H1 (cell line): ENCODE results near the gene UTP20. TPM values are rescaled to one million over a fixed set of nuclear protein-coding genes. Genes with fewer than 3 reads are reported as not detected.

Source experiments
- SIRT6 ChIP-seq: IDR thresholded peaks from one replicate; pipeline ENCODE4 v1.7.1; 2012; ENCODE audit warnings: low read length, inconsistent platforms
- SUZ12 ChIP-seq: fragments of 200-600 bp; sonication (generic); IDR thresholded peaks from 2 replicates; pipeline ENCODE4 v1.6.1; 2012; ENCODE audit warnings: mild to moderate bottlenecking, inconsistent platforms, low read length, moderate library complexity, mixed read lengths
- polyA plus RNA-seq, 7 experiments: library from polyadenylated mRNA; depleted of rRNA in 3 of 7; stranded (reverse) in 5 of 7; unstranded in 2 of 7; fragments of >200 nt in 5 of 7; fragments of 200-250 nt in 2 of 7; gene quantifications; 1 replicate in 5 of 7; 2 replicates in 1 of 7; 4 replicates in 1 of 7; pipeline versions ENCODE4 v1.2.1 to v1.2.3, GENCODE V29; 2011 to 2013; ENCODE audit warnings: missing spikeins in 2 of 7, mixed read lengths in 2 of 7
- total RNA-seq: library from RNA; stranded (reverse); fragmentation: NEBNext Ultra II Directional; extraction: Animal tissue kit (Norgen Biotek cat#: 25700); gene quantifications from 2 replicates; pipeline ENCODE4 v1.2.1, GENCODE V29; 2021

Gene UTP20
- total and polyA plus RNA-seq, 2 of the 8 experiments (the other 6 are each of a cell fraction or from before 2014, with no cell fraction given) = 8.5 to 48.4 TPM

DNA sequence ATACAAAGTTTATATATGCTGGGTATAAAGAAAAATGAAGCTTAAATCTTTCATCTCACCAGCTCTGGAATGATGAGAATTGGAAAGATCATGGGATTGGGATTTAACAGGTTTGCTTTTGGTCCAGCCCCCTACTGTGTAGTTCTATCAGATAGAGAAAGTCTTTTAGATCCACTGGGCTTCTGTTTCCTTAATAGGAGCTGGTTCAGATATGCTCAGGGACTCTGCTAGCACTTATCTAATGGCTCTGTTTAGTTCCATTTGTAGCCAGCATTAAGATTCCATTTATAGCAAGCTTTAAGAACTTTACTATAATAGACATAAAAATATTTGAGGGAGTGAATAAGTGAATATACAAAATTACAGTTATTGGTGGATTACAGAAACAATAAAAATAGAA, 42.6 kb downstream of the UTP20 start (continued):
- no peak for TF ChIP-seq SUZ12
- no peak for TF ChIP-seq SIRT6
